ENCODE results near the gene OR2S2.
"Not testable (repeated sequence)": the region's sequence is repeated elsewhere in the genome, so short reads cannot be mapped to it uniquely, and the experiment has no call there.

OR2S2 gene, protein sequence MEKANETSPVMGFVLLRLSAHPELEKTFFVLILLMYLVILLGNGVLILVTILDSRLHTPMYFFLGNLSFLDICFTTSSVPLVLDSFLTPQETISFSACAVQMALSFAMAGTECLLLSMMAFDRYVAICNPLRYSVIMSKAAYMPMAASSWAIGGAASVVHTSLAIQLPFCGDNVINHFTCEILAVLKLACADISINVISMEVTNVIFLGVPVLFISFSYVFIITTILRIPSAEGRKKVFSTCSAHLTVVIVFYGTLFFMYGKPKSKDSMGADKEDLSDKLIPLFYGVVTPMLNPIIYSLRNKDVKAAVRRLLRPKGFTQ

DNA sequence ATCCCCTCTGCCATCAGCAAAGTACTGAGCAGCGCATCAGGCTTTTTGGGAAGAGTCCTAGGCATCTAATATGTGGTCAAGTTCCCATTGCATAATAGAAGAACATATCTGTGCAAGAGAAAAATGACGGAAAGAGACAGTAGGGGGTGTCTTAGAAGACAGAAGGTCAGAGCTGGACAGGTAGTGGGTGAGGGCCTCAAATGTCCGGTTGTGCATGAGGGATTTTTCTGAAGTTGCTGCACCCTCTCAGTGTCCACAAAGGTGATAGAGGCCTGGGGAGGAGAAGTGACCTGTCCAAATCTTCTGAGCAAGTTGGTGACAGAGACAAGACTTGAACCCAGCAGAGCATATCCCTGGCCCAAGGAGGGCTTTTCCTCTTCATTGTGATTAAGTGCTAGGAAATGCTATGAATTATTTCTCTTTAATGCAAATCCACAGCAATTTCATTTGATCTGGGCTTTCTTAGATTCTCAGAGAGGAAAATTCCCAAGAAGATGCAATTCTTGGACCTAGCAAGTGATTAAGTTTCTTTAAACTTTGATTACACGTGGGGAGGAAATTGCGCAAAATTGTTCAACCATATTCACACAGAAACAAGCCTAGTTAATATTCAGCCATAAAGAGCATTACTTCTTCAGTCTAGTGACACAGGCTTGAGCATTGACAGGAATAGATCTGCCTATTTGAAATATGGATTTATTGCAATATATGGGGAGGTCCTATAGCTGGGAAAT is at the start of gene OR2S2:
OR2S2 (minus strand) TSS at position 51 of the 734 bp plus-strand sequence. CDS start 56 bp downstream, outside the sequence.
- no peak for DNase-seq (ENCODE audit: low read depth)

DNA sequence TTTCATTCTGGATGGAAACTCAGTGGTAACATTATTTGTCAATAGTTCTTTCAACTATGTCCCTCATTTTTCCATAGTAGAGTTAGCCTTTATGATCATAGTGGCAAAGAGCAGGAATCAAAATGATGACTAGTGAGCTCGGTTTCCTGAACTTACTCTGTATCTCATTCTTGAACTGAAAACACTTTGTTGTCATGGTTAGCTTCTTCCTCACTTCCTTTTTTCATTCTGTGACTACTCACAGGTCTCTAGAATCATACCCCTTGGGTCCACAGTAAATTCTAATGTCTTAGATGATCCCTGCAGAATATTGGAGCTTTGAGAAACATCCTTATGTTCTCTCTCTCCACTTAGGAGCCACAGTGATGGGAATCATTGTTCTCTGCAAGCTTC is 49.4 kb upstream of the OR2S2 start:
- DNase-seq (ENCODE audit: low read depth), result no peak

DNA sequence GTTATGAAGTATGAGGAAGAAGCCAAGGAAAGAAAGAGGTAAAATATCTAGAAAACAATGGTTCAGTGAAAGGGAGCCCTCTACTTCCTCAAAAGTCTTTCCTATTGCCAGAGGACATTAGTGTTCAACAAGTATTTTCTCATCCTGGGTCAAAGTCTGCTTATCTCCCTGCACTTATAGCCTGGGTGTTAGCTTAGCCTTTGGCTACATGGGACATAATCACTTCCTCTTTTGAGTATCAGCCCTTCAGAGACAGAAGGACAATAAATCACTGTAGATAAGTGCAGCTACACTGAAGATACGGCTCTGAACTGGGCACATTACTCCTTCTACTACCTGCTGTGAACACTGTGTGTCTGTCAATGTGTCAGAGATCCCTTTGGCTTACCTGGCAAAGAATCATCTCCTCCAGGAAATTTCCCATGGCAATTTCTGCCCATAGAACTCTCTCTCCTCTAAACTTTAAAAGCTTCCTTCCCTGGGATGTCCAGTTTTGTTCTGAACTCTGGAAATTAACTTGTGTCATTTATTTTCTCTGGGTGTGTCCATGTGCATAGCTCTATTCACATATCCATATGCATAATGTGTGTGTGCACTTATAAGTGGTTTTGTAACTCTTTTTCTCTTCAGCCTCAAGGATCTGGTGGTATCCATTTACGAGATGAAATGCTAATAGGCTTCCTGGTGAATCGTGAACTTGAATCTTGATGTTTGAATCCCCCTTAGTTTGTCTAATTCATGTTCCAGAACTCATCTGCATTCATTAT is 48.8 kb upstream of the OR2S2 start:
- DNase-seq (ENCODE audit: low read depth), result no peak

DNA sequence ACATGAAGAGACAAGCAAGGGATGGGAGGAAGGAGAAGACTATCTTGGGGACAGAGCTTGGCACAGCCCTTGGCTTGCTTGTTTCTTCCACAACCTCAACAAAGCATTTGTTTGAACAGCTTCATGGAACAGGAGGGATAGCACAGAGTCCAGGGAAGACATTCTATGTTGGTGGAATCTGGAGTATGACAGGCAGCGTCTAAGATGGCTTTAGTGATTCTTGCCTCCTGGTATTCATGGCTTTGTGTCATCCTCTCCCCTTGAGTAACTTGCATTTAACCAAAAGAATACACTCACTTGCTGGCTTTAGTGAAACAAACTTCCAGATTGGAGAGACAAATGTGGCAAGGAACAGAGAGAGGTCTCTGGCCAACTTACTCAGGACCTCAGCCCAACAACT is 47.9 kb upstream of the OR2S2 start:
- no peak for DNase-seq (ENCODE audit: low read depth)

DNA sequence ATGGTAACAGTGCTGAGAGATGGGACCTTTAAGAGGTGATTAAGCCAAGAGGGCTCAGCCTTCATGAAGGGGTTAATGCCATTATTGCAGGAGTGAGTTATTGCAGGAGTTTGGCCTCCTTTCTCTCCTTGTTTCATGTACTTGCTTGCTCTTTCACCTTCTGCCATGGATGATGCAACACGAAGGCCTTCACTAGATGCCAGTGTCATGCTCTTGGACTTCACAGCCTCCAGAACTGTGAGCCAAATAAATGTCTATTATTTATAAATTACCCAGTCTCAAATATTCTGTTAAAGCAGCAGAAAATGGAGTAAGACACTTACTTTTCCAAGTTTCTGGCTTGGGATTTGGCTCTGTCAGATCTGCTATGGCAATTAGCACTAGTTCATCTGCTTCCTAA is 40.4 kb upstream of the OR2S2 start:
- no peak for DNase-seq (ENCODE audit: low read depth)

DNA sequence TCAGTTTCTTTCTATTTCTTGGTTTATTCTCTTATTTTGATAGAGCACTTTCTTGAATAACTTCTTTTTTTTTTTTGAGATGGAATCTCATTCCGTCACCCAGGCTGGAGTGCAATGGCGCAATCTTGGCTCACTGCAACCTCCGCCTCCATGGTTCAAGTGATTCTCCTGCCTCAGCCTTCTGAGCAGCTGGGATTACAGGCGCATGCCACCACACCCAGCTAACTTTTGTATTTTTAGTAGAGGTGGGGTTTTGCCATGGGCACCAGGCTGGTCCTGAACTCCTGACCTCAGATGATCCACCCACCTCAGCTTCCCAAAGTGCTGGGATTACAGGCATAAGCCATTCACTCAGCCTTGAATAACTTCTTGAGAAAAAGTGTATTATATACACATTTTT is 39.1 kb upstream of the OR2S2 start:
- not testable (repeated sequence) for DNase-seq (ENCODE audit: low read depth)

DNA sequence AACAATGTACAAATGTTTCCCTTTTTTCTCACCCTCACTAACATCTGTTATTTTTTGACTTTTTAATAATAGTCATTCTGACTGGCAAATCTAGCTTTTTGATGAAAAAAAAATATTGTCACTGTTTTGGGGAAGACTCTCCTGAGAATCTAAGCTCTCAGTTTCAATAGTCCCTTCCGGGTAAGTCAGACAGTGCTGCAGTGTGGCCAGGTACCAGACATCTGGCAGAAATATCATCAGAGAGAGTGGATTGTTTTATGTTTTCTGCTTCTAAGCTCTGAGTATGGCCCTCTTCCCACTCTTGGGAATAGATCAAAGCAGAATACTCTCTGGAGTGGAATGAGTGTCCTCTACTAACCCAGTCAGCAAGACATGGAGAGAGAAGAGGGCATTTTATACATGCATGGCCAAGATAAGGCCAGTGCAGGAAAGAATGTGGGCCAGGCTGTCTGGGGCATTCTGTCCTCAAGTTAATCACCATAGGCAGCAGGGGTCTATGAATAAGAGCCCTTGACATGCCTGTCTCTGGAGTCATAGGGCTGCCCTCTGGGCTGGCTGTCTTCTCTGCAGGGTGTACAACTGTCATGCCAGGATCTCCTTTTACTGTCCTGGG is 38.5 kb upstream of the OR2S2 start:
- peak; percentile 86 for DNase-seq (ENCODE audit: low read depth)

DNA sequence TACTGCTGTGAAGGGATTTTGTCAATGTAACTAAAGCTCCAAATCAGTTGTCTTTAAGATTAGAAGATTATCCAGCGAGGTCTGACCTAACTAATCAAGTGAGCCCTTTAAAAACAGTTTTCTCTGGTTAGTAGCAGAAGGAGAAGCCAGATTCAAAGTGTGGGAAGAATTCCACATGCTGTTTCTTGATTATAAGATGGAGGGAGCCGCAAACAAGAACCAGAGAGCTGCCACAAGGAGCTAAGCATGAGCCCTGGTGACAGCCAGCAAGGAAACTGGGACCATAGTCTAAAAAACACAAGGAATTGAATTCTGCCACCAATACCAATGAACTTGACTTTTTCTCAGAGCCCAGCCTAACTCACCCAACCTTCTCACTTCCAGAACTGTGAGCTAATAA is 37.0 kb upstream of the OR2S2 start:
- DNase-seq (ENCODE audit: low read depth), result no peak

DNA sequence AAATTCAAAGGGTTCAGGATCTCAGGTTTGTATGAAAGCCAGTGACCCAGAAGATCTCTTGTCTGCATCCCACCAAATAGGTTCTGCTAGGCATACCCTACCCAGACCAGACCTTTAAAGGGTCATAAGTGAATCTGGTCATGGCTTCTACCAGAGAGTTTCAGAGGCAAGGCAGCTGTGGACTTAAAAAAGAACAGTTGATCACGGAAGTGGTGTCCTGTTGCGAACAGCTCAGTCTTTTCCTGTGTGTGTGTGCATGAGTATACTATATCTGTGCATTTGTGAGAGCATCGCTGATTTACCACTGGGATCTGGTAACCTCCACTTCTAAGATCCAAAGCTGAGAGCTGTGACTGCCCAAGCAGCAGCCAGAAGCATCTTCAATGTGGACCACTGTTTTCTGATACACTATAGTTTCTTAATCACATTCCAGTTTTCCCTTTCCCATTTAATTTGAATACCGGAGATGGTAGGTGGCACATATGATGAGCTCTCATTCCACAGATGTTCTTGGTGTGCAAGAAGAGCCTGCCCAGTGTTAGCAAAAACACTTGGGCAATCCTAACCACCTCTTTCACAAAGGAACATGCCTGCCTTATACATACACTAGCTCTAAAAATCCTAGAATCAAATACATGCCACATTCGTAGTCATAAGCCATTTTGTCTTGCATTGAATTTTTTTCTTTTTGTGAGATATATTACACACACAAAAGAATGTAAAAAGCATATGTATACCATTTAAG is 36.2 kb upstream of the OR2S2 start:
- peak; percentile 29 for DNase-seq (ENCODE audit: low read depth)

DNA sequence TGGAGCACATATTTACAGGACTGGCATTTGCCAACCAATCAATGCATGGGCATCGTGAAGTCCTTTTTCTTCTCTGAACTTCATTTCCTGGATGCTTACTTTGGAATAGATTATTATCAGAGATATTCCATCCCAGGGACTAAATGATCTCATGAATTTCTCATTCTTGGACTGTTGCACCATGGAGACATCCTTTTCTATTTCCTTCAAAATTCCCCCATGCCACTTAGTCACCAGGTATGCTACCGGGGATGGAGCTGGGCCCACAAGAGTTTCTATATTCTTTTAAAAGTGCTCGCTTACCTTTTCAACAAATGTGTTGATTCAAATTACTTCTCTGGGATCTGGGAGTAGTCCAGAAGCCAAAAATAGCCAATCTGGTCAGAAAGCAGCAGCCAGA is 35.2 kb upstream of the OR2S2 start:
- peak; percentile 20 for DNase-seq (ENCODE audit: low read depth)

DNA sequence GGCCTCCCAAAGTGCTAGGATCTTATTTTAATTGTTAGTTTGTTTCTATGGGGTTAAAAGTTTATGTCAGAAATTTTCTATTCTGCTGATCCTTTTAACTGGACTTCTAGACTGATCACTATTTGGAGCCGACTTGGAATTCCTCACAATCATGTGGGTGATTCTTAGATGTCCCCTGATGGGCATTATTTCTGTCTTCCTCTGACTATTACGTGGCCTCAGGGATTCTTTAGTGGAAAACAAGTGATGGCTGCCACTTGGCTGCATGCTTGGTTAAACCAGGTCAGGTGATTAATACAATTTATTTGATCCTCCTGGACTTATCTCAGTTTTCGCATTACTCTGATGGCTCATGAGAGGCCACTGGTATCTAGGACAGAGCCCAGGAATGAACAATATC is 32.2 kb upstream of the OR2S2 start:
- no peak for DNase-seq (ENCODE audit: low read depth)

DNA sequence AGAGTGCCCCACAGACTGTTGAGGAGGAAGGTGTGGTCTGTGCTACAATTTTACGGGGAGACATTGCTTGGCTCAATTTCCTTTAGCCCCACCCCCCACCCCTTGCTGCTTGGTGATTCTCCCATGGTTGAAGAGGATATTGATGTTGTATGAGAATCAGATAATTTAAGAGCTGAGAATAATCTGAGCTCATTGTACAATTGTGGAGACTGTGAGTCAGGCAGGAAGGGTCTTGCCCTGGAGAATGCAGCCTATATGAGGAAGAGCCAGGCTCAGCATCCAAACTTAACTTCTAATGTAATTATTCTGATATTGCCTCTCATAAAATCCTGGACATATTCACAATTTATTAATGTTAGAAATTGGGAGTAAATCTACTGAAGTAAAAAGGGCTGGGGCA is 26.1 kb upstream of the OR2S2 start:
- no peak for DNase-seq (ENCODE audit: low read depth)

DNA sequence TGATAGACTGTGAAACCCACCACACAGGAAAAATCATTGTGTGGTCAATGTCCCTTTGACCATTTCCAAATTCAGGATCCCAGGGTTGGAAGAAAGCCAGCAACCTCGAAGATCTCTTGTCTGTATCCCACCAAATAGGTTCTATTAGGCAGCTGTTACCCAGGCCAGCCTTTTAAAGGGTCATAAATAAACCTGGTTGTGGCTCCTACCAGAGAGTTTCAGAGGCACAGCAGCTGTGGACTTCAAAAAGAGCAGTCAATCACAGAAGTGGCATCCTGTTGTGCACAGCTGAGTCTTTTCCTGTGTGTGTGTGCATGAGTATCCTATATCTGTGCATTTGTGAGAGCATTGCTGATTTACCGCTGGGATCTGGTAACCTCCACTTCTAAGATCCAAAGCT is 23.7 kb upstream of the OR2S2 start:
- no peak for DNase-seq (ENCODE audit: low read depth)

DNA sequence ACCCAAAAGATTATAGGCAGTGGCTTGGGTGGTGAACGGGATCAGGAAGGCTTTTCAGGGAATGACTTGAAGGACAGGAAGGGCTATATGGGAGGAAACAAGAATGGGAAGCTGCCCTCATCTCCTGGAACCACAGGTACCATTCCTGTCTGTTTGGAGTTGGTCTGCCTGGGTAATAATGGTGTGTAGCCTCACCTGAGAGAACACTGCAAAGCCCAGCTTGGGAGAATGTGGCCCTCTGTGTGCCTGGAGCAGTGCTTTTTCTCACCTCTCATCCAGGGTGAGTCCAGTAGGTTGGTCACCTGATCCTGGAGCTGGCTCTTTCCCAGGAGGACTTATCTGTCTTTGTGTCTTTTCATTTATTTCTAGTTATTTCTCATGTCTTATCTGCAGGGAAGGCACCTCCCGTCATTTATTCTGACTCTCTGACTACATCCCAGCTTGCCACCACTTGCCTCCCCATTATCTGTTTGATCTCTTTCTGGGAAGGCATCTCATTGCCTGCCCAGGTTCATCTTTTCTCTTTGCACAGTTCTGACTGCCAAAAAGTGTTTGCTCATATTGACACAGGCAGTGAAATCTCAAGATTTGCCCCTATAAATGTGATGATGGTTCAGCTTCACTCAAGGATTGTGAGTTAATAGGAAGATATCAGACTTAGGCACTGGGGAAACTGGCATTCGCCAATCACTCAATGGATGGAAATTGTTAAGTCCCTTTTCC is 22.5 kb upstream of the OR2S2 start:
- no peak for DNase-seq (ENCODE audit: low read depth)

DNA sequence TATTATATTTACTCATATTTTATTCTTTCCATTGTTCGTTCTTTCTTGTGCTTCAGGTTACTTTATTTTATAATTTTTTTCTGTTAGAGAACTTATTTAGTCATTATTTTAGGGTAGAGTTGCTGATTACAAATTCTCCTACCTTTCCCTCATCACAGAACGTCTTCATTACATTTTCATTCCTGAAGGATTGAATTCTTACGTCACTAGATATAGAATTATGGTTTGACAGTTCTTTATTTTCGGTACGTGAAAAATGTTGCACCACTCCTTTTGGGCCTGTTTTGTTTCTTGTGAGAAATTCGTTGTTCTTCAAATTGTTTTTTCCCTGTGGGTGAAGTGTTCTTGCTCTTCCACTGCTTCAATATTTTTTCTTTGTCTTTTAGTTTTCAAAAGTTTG is 20.8 kb upstream of the OR2S2 start:
- no peak for DNase-seq (ENCODE audit: low read depth)

DNA sequence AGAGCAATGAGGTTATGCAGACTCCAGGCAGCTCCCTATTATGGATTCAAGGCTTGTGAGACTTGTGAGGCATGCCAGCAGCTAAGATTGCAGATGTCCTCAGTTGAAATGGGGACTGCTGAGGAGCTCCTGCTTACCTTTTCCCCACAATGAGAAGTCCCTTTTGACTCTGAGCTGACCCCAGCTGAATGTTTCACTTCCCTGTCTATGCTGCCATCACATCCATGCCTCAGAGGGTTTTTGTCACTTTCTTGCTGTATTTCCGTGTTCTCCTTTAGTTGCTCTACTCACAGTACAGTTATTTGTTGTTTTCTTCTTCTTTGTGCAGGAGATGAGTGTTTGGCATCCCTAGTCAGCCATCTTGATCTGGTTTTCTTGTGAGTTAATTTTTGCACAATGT is 18.8 kb upstream of the OR2S2 start:
- no peak for DNase-seq (ENCODE audit: low read depth)

DNA sequence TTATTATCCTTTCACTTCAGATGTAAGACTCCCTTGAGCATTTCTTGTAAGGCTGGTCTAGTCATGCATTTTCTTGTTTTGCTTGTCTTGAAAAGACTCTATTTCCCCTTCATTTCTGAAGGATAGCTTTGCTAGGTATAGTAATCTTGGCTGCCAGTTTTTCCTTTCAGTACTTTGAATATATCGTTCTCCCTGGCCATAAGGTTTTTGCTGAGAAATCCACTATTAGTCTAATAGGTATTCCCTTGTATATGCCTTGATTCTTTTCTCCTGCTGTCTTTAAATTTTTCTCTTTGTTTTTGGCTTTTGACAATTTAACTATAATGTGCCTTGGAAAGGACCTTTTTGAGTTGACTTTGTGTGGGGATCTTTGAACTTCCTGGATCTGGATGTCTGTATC is 16.8 kb upstream of the OR2S2 start:
- no peak for DNase-seq (ENCODE audit: low read depth)

DNA sequence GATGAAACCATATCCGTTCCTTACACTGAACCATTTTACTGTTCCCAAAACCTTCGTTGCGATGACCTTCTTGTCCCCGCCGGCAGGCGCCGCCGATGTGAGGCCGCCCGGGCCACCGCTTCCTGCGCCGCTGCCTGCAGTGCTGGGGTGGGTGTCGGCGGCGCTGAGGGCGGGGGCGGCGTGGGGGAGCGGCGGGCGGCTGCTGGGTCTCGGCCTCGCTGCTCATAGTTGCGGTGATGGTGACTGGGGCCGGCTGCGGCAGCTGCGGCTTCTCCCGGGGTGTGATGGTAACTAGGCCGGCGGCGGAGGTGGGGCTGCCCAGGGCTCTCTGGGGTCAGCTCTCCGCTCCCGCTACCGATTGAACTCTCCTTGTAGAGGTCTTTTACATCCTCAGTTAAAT is 14.1 kb upstream of the OR2S2 start:
- no peak for DNase-seq (ENCODE audit: low read depth)

DNA sequence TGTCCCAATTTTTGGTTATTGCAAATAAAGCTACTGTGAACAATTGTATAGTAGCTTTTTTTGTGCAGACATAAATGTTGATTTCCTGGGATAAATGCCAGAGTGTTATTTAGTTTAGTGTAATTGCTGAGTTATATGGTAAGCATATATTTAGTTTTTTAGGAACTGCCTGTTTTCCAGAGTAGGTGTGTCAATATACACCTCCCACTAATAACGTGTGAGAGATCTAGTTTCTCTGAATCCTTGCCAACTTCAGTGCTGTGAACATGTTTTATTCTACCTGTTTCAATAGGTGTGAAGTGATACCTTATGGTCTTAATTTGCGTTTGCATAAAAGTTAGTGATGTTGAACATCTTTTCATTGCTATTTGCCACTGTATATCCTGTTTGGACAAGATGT is 9.1 kb upstream of the OR2S2 start:
- no peak for DNase-seq (ENCODE audit: low read depth)

DNA sequence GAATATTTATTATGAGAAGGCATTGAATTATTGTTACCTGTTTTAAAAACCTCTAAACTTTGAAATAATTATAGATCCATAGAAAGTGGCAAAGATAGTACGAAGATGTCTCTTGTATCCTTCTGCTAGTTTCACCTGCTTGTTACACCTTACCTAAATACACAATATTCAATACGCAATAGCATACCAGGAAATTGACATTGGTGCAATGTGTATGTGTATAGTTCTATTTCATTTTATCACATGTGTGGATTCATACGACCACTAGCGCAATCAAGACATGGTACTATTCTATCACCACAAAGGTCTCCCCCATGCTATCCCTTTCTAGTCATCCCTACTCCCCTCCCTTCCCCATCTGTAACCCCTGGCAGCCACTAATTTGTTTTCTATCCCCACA is 8.5 kb upstream of the OR2S2 start:
- DNase-seq (ENCODE audit: low read depth), result no peak

DNA sequence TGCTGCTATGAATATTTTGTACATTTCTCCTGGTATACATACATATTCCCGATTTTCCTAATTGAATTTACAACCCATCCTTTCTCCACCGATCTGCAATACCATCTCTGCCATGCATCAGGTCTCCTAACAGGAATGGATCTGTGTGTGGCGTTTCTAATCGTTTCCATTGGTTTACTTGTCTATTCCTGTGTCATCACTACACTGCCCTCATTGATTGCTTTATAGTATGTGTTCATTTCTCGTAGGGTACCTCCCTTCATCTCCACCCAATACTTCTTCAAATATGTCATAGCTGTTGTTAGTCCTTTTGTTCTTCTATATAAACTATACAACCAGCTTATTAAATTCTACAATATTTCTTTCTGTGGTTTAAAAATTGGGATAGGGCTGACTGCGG is 7.1 kb upstream of the OR2S2 start:
- no peak for DNase-seq (ENCODE audit: low read depth)
